Measurements from ENCODE around the gene P2RX7.

Gene P2RX7

GRCh38 chr12:121229826-121230537 is 97.3 kb downstream of the P2RX7 start:
- peak; percentile 45 to 48 for DNase-seq (ENCODE audit: low read depth in 2 of 2)

- DNase-seq (ENCODE audit: low read depth in 2 of 2) = no peak
Observed at GRCh38 chr12:121230538-121230907, 97.8 kb downstream of the P2RX7 start.

- no peak for DNase-seq (ENCODE audit: low read depth in 2 of 2)
Observed at GRCh38 chr12:121232163-121232562, 99.5 kb downstream of the P2RX7 start.

- no peak for DNase-seq (ENCODE audit: low read depth in 2 of 2)
Observed at GRCh38 chr12:121232977-121233627, 100.4 kb downstream of the P2RX7 start.

- no peak for DNase-seq (ENCODE audit: low read depth in 2 of 2)
Observed at GRCh38 chr12:121233628-121234020, 100.9 kb downstream of the P2RX7 start.

GRCh38 chr12:121236776-121237175 is 104.1 kb downstream of the P2RX7 start:
- no peak for DNase-seq (ENCODE audit: low read depth in 2 of 2)

- no peak for DNase-seq (ENCODE audit: low read depth in 2 of 2)
Observed at GRCh38 chr12:121237415-121237814, 104.7 kb downstream of the P2RX7 start.
